Measurements from ENCODE around the gene EDDM3A.
"Not testable (repeated sequence)": the region's sequence is repeated elsewhere in the genome, so short reads cannot be mapped to it uniquely, and the experiment has no call there.

The EDDM3A gene

GRCh38 chr14:20745571-20746358, at the start of gene EDDM3A:
TSS of gene EDDM3A (plus strand) at chr14:20745887. CDS start at chr14:20747581, 1,694 bp downstream.
- no peak for DNase-seq (ENCODE audit: low read depth)
- TF ChIP-seq CTCF (conservative IDR thresholded peaks at IDR 0.05; ENCODE audit: low read depth, low read length), result no peak
- no peak within 1 kb of the TSS for H3K4me3 ChIP-seq (ENCODE audit: low read length)

GRCh38 chr14:20696764-20697163, 48.9 kb upstream of the EDDM3A start:
- no peak for TF ChIP-seq CTCF (conservative IDR thresholded peaks at IDR 0.05; ENCODE audit: low read depth, low read length)
- H3K4me3 ChIP-seq (ENCODE audit: low read length), result no peak overlapping the region
- no peak for DNase-seq (ENCODE audit: low read depth)

- TF ChIP-seq CTCF (conservative IDR thresholded peaks at IDR 0.05; ENCODE audit: low read depth, low read length), result peak; percentile 79
- H3K4me3 ChIP-seq (ENCODE audit: low read length), result no peak overlapping the region
- no peak for DNase-seq (ENCODE audit: low read depth)
These were observed 48.2 kb upstream of the EDDM3A start for GRCh38 chr14:20697273-20698017.

- no peak for DNase-seq (ENCODE audit: low read depth)
- TF ChIP-seq CTCF (conservative IDR thresholded peaks at IDR 0.05; ENCODE audit: low read depth, low read length), result no peak
- no peak overlapping the region for H3K4me3 ChIP-seq (ENCODE audit: low read length)
These were observed 47.7 kb upstream of the EDDM3A start for GRCh38 chr14:20698018-20698329.

DNA sequence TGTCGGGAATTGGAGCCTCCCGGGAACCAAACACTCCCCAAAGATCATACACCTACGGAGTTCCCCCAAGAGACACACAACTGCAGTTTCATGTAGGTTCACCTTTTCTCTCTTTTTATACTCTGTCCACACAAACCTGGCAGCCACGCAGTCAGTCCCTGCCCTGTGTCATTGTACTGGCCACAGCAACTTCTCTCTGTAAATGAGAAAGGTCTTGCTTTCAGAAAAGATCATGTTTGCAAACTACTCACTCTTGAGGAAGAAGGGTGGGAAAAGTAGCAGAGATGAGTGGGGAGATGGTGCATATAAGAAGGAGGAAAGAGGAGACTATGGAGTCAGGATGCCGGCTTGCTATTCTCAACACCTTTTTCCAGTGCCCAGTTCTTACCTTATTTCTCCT, 46.8 kb upstream of the EDDM3A start:
- H3K4me3 ChIP-seq (ENCODE audit: low read length), result no peak overlapping the region
- no peak for TF ChIP-seq CTCF (conservative IDR thresholded peaks at IDR 0.05; ENCODE audit: low read depth, low read length)
- DNase-seq (ENCODE audit: low read depth), result no peak

DNA sequence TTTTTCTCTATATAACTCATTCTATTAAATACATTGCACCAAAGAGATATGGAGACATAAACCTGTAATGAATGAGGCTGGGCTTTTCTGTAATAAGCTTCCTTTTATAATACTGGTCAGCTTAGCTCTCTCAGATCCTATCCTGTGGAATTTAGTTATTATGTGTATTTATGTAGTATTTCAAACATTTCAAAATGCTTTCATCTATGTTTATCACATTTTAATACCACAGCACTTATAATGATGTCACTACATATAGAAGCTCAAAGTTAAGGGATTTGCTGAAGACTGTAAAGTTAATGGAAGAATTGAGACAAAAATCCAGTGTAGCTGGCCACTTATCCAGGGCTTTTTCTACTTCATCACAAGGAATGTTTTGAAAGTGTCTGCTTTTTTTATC, 45.8 kb upstream of the EDDM3A start:
- no peak for DNase-seq (ENCODE audit: low read depth)
- H3K4me3 ChIP-seq (ENCODE audit: low read length), result no peak overlapping the region
- TF ChIP-seq CTCF (conservative IDR thresholded peaks at IDR 0.05; ENCODE audit: low read depth, low read length), result no peak

GRCh38 chr14:20700965-20701364, 44.7 kb upstream of the EDDM3A start:
- DNase-seq (ENCODE audit: low read depth); H3K4me3 ChIP-seq (ENCODE audit: low read length): not testable (repeated sequence)
